HepG2 (cell line): ENCODE results near the gene DIAPH1.

Source experiments
- ARHGAP35 ChIP-seq: sonication (generic); formaldehyde crosslinking; IDR thresholded peaks from 2 replicates; pipeline ENCODE4 v1.9.0; 2022; ENCODE audit warnings: mild to moderate bottlenecking, inconsistent platforms, moderate library complexity, missing genetic modification reagents, borderline replicate concordance
- KAT7 ChIP-seq: IDR thresholded peaks from 2 replicates; pipeline ENCODE4 v1.6.1; 2018; ENCODE audit warnings: borderline replicate concordance, missing compliant biosample characterization
- NR1H2 ChIP-seq: sonication (generic); formaldehyde crosslinking; IDR thresholded peaks from 2 replicates; pipeline ENCODE4 v1.8.1; 2022; ENCODE audit warnings: low read depth, missing genetic modification reagents, borderline replicate concordance
- POLR2A ChIP-seq, 2 experiments: IDR thresholded peaks; 2 replicates each; pipeline ENCODE4 v1.6.1; 2011; ENCODE audit warnings: low read depth in 2 of 2, low read length in 2 of 2, mild to moderate bottlenecking in 1 of 2, moderate library complexity in 1 of 2; ENCODE audit not compliant: insufficient read depth in 1 of 2
- SP2 ChIP-seq: sonication (generic); formaldehyde crosslinking; IDR thresholded peaks from 2 replicates; pipeline ENCODE4 v1.5.1; 2020; ENCODE audit warnings: mild to moderate bottlenecking, missing genetic modification reagents
- TRIM24 ChIP-seq: sonication (generic); formaldehyde crosslinking; IDR thresholded peaks from 2 replicates; pipeline ENCODE4 v1.8.0; 2022; ENCODE audit warnings: mild to moderate bottlenecking, missing genetic modification reagents
- YY1 ChIP-seq: IDR thresholded peaks from 2 replicates; pipeline ENCODE4 v1.6.1; 2011; ENCODE audit warnings: low read length, low read depth, moderate library complexity, mild to moderate bottlenecking; ENCODE audit not compliant: insufficient read depth, insufficient replicate concordance
- ZNF207 ChIP-seq: fragments of 450-650 bp; IDR thresholded peaks from 2 replicates; pipeline ENCODE4 v1.6.1; 2016; ENCODE audit warnings: antibody characterized with exemption, borderline replicate concordance

DNA sequence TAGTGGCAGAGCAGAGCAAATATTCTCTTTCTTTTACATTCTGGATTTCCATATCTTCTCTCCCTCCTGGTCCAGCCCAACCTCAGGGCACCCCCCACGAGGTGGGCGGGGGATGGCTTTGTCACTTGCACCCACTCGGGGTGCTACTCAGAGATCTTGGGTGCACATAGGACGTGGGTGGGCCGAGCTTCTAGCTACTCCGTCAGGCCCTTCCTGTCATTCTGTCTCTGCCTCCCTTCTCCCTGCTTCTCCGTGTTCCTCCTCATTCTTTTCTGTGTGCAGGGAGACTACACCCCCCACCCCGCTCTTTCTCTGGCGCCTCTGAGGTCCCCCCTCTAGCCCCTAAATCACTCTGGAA, 110.4 kb downstream of the DIAPH1 start:
- TF ChIP-seq SP2 (CRISPR knock-in tag) (no peak), NR1H2 (CRISPR knock-in tag) (no peak), YY1 (no peak), KAT7 (CRISPR knock-in tag) (no peak), ARHGAP35 (CRISPR knock-in tag) (no peak), ZNF207 (no peak), TRIM24 (CRISPR knock-in tag) (no peak), POLR2A (IDR thresholded peaks at IDR 0.05; ENCODE audit: insufficient read depth in 1 of 2, low read depth in 2 of 2, low read length in 2 of 2) (no peak)
